Activated B cell treated with CpG ODN at 0.5 μM for 24 hours (primary cell): ENCODE data around the gene SLC25A1. TPM values are rescaled to one million over a fixed set of nuclear protein-coding genes. Genes with fewer than 3 reads are reported as not detected.

ENCODE experiments used
- ATAC-seq: fragments of 200-7000 bp; cut with Tn5 transposase; one replicate; pipeline ENCODE4 v1.10.0; 2021; ENCODE audit warnings: low read depth, mild to moderate bottlenecking, moderate library complexity
- CTCF ChIA-PET: fragments of 350-600 bp; sonication (Branson Sonifier 250); formaldehyde crosslinking; loops from one replicate; lab custom pipeline; 2021; ENCODE audit warnings: antibody characterized with exemption; lab: Charles Lee
- POLR2A ChIA-PET: fragments of 350-600 bp; sonication (Branson Sonifier 250); formaldehyde crosslinking; loops from one replicate; lab custom pipeline; 2021; ENCODE audit warnings: antibody characterized with exemption; lab: Charles Lee
- DNase-seq: peaks from one replicate; pipeline ENCODE4 v3.0.0; 2022
- H3K27ac Mint-ChIP-seq: one replicate; pipeline ENCODE4 v1.8.0; 2020; ENCODE audit warnings: mixed read lengths
- H3K27me3 Mint-ChIP-seq: one replicate; pipeline ENCODE4 v1.8.0; 2021; ENCODE audit warnings: mixed read lengths
- H3K36me3 Mint-ChIP-seq: one replicate; pipeline ENCODE4 v1.8.0; 2021; ENCODE audit warnings: low read depth, mixed read lengths
- H3K4me1 Mint-ChIP-seq: one replicate; pipeline ENCODE4 v1.8.0; 2021; ENCODE audit warnings: mixed read lengths
- H3K4me3 Mint-ChIP-seq: one replicate; pipeline ENCODE4 v1.8.0; 2020; ENCODE audit warnings: mild to moderate bottlenecking, mixed read lengths
- H3K9me3 Mint-ChIP-seq: one replicate; pipeline ENCODE4 v1.8.0; 2020; ENCODE audit warnings: mixed read lengths
- CTCF ChIP-seq: fragments of 200-600 bp; IDR thresholded peaks from one replicate; pipeline ENCODE4 v1.8.0; 2022; ENCODE audit warnings: antibody characterized with exemption, mild to moderate bottlenecking
- intact Hi-C: fragments of 100-400 bp; cut with micrococcal nuclease; formaldehyde crosslinking; loops from one replicate; pipeline ENCODE4 v1.15.1; 2024
- total RNA-seq: library from RNA; stranded (reverse); gene quantifications from 2 replicates; pipeline ENCODE4 v1.2.3, GENCODE V29; 2022

Gene SLC25A1
- total RNA-seq, 1 donor from 2014 or later: 44.2 TPM

DNA sequence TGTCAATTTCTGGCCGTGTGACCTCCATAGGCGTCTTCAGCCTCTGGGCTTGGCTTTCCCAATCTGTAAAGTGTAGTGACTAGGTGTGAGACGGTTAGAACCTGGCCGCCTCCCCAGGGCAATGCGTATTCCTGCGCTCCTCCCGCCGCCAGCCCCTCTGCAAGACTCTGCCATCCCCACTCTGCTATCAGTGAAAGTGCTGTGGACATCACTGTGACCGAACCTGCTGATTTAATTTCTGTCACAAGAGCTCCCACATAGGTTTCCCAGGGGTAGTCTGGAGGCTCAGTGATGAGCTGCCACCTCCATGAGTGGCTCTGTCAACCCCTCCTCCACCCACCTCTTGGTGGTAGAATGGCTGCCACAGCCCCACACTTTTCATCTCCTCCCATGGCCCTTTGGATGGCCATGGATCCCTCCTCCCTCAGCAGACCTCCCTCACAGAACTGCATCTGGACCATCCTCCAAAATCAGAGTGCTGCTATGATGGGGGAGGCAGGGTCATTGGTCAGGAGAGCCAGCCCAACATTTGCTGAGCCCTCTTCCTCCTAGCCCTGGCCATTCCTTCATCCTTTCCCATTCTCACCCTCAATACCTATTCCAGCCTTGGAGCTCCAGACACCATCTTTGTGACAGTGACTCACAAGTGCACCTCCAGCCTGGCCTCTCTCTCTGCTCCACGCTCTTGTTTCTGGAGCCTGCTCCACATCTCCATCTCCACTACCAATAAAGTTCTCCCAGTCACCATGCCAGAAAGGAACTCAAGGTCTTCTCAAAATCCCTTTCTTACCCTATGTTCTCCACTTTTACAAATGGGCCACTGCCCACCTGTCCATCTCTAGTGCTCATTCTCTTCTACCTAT, 27.0 kb downstream of the SLC25A1 start:
- H3K27me3 Mint-ChIP-seq: peaks cover 38% of the 10 kb centered on the region
- intact Hi-C loops: no loop called here
- ChIA-PET POLR2A (interaction anchor here (0.7 kb wide), 1 partner anchor 622 kb away, joined by 10 read pairs; no protein-coding TSS in a partner anchor), CTCF (no interaction called here)
- H3K9me3 Mint-ChIP-seq: no peaks in the 10 kb centered on the region
- H3K4me3 Mint-ChIP-seq: peak overlapping the region; percentile 42
- TF ChIP-seq CTCF: no peak
- DNase-seq: no peak
- no peak for ATAC-seq
- H3K36me3 Mint-ChIP-seq: no peaks in the 10 kb centered on the region
- H3K4me1 Mint-ChIP-seq: peaks cover 6% of the 10 kb centered on the region
- H3K27ac Mint-ChIP-seq: no peak overlapping the region

DNA sequence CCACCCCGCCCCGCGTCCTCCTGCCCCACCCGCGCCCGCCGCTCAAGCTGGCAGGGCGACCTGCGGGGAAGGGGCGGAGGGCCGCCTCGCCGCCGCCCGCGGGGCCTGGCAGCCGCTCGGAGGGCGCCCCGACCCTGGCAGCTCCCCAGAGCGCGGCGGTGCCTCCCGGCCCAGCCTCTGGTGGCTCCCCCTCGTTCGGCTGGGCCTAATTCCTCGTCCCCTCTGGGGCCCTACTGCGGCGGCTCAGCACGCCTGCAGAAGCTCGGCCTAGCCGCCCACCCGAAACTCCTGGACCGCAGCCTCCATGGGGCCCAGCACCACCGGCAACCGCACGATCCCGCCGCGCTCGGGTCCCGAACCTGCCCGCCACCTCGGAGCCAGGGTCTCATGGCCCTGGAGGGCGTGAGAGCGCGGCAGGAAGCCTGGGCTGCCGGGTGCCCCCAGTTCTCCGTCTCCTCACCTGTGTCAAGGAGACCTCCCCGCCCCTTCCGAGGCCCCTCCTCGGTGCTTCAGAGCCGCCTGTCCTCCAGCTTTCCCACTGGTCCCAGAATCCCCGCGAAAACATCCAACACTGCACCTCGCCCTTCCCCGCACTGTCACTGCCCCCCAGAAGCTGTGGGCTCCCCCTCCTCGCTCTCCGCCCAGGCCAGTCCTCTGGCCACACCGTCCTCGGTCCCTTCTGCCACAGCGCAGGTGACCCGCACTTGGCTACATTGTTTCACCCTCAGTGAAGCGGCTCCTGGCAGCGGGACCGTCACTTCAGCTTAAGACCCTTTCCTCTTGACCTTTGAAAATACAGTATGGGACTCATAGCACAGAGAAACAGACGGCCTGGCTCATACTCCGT, 27.8 kb downstream of the SLC25A1 start:
- ATAC-seq (no peak), DNase-seq (no peak)
- Mint-ChIP-seq H3K27ac (no peak overlapping the region), H3K27me3 (peaks cover 36% of the 10 kb centered on the region), H3K4me1 (peaks cover 6% of the 10 kb centered on the region), H3K36me3 (no peaks in the 10 kb centered on the region), H3K9me3 (no peaks in the 10 kb centered on the region), H3K4me3 (peak overlapping the region; percentile 42)
- TF ChIP-seq CTCF: no peak
- POLR2A ChIA-PET: no interaction called here
- CTCF ChIA-PET: no interaction called here
- intact Hi-C loops: no loop called here

DNA sequence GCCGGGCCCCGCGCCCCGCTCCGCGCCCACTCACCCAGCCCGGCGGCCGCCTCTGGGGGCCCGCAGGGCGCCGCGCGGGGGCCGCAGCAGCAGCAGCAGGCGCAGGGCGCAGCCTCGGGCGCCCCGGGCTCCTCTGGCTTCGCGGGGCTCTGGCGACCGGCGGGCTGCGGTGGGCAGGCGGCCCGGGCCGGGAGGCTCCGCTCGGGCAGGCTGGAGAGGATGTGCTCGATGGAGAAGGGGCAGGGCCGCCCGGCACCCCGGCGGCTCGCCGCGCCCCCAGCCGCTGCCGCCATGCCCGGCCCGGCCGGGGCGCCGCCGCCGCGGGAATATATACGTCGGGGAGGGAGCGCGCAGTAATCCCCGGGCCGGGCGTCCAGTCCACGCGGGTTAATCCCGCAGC, 28.5 kb downstream of the SLC25A1 start, which contains the start of gene GSC2:
Gene GSC2, minus strand, starts transcription at position 302 of the 400 bp plus-strand sequence. Its CDS starts 9 bp downstream, at position 293.
- Mint-ChIP-seq H3K27me3 (peaks cover 36% of the 10 kb centered on the region), H3K36me3 (no peaks in the 10 kb centered on the region), H3K9me3 (no peaks in the 10 kb centered on the region), H3K4me1 (peaks cover 6% of the 10 kb centered on the region), H3K4me3 (peak within 1 kb of the TSS; percentile 42), H3K27ac (no peak within 1 kb of the TSS)
- DNase-seq (no peak), ATAC-seq (no peak)
- intact Hi-C loops: loop anchor here (10.0 kb wide), 1 partner anchor 145 kb away; the partner anchor contains the start of gene CLTCL1
- TF ChIP-seq CTCF: no peak
- ChIA-PET POLR2A (no interaction called here), CTCF (interaction anchor here (1.1 kb wide), 1 partner anchor 480 kb away, joined by 4 read pairs; no protein-coding TSS in a partner anchor)

DNA sequence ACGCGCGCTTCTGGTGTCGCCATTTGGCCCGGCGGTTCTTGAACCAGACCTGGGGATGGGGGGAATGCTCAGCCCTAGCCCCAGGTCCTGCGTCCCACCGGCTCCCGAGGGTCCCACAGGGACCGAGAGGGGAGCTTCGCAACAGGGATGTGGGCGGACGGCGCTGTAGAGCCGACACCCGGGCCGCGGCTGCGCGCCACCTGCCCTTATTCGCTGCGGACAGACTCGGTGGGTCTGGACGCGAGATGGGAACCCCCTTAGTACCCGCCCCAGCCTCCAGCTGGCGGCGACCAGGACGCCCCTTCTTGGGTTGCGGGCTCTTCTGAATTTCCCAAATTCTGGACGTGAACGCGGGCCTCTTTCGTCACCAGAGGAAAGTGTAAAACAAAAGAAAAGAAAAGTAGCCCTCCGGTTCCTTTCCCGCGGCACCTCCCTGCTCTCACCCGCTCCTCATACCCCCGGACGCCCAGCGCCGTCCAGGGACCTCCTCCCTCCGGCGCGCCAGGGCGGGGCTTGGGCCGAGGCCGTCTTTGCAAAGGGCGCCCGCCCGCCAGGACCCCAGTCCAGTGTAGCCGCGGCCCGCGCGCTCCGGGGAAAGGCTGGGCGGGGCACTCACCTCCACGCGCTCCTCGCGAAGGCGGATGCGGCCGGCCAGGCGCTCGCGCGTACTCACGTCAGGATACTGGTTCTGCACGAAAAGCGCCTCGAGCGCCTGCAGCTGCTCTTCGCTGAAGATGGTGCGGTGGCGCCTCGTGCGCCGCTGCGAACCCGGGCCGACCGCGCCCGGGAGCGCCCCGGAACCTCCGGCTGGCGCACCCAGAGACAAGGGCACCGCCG, 29.3 kb downstream of the SLC25A1 start:
- Mint-ChIP-seq H3K4me1 (peaks cover 12% of the 10 kb centered on the region), H3K4me3 (peak overlapping the region; percentile 38), H3K27me3 (peaks cover 38% of the 10 kb centered on the region), H3K36me3 (peaks cover 3% of the 10 kb centered on the region), H3K9me3 (no peaks in the 10 kb centered on the region), H3K27ac (no peak overlapping the region)
- intact Hi-C loops: loop anchor here (10.0 kb wide), 1 partner anchor 146 kb away; the partner anchor contains the start of gene CLTCL1
- ChIA-PET CTCF (interaction anchor here (0.8 to 1.1 kb wide), 2 partner anchors 25 to 481 kb away, joined by 3 to 4 read pairs; no protein-coding TSS in a partner anchor), POLR2A (no interaction called here)
- no peak for ATAC-seq
- no peak for TF ChIP-seq CTCF
- DNase-seq: no peak
